GM18517 (cell line): ENCODE measurements around the gene GFRA4.
"Not testable (repeated sequence)": the region's sequence is repeated elsewhere in the genome, so short reads cannot be mapped to it uniquely, and the experiment has no call there.

Experiments used
- ATAC-seq: cut with Tn5 transposase; IDR thresholded peaks from one replicate; pipeline ENCODE4 v1.9.1; 2021; ENCODE audit warnings: mild to moderate bottlenecking, moderate library complexity; ENCODE audit not compliant: unreplicated experiment

GFRA4 gene

DNA sequence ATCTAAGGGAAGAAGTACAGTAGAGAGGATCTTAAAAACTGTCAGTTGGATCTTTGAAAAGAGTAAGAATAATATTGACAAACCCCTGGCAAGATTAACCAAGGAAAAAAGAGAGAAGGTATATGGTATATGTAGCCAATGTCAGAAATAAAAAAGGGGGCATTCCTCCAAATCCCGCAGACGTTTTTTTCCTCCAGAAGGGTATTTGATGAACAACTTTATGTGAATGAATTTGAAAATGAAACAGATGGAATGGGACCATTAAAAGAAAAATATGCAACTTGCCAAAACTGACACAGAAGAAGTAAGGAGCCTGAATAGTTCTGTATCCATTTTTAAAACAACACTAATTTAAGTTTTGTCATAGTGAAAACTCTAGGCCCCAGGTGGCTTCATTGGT lies 35.7 kb downstream of the GFRA4 start:
- no peak for ATAC-seq

DNA sequence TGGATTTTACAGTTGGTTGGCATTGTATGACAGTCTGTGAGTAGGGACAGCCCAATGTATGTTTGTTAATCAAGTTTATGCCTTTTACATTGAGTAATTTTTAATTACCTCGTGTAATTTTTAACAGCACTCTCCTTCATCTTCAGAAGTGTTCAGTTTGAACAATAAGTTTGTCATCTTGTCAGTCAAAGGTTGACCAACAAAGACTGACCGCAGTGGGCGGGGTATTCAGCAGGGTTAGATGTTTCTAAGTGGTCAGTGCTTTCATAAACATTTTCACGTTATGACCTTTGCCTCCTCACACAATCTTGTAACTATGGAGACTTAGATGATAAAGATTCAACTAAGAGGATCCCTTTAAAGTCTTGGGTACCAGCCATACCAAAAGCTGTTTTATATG lies 40.8 kb downstream of the GFRA4 start:
- no peak for ATAC-seq

DNA sequence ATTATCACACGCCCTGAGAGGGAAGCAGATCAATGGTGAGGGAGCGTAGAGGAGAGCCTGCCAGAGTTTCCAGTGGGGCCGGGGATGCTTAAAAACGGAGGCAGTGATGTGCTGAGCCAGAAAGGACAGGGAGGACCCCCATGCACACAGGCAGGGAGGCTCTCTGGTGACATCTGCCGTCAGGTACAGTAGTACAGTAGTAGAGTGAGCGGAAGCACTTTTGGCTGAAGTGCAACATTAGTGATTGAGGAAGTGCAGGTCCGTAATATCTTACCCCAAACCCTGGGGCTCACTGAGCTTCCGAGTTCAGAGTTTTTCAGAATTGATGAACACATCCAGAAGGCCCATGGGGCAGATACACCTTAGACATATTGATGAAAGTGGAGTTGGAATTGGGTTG lies 42.1 kb downstream of the GFRA4 start:
- no peak for ATAC-seq

DNA sequence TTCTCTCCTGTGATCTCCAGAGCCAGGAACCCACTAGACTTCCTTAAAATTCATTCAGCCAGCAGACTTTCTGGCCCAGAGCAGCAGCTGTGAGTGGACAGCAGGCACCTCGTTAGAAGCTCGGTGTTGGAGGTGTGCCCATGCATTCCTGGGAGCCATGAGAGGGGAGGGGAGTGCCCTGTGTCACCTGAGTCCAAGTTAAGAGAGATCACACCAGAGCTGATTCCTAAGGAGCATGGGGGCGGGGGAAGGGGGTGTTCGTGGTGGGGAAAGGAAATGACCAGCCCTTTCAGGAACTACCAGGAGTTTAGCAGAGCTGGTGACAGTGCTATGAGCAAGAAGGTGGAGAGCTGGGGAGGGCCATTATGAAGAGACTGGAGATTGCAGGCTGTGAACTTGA lies 46.9 kb downstream of the GFRA4 start:
- no peak for ATAC-seq

DNA sequence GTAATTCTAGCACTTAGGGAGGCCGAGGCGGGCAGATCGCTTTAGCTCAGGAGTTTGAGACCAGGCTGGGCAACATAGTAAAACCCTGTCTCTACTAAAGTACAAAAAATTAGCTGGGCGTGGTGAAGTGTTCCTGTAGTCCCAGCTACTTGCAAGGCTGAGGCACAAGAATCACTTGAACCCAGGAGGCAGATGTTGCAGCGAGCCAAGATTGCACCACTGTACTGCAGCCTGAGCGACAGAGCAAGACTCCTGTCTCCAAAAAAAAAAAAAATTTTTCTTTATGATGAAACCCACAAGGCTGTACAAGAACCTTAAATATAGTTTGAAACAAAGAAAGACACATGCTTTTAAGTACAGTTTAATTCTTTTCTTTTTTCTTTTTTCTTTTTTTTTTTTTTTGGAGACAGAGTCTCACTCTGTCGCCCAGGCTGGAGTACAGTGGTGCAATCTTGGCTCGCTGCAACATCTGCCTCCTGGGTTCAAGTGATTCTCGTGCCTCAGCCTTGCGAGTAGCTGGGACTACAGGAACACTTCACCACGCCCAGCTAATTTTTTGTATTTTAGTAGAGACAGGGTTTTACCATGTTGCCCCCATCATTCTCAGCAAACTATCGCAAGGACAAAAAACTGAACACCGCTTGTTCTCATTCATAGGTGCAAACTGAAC lies 47.9 kb downstream of the GFRA4 start:
- not testable (repeated sequence) for ATAC-seq

DNA sequence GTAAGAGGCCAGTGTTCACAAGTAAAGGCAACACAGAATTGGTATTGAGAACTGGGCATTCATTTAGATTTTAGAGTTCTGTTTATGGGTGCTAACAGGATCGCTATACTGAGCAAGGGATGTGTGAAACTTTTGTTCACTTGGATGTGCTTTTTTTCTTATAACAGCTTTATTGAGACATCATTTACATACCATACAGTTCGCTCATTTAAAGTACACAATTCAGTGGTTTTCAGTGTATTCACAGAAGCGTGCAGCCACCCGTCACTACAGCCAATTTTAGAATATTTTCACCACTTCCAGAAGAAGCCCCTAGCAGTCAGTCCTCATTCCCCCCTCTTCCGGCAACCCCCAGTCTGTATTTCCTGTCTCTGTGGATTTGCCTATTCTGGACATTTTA lies 48.7 kb downstream of the GFRA4 start:
- ATAC-seq = no peak

DNA sequence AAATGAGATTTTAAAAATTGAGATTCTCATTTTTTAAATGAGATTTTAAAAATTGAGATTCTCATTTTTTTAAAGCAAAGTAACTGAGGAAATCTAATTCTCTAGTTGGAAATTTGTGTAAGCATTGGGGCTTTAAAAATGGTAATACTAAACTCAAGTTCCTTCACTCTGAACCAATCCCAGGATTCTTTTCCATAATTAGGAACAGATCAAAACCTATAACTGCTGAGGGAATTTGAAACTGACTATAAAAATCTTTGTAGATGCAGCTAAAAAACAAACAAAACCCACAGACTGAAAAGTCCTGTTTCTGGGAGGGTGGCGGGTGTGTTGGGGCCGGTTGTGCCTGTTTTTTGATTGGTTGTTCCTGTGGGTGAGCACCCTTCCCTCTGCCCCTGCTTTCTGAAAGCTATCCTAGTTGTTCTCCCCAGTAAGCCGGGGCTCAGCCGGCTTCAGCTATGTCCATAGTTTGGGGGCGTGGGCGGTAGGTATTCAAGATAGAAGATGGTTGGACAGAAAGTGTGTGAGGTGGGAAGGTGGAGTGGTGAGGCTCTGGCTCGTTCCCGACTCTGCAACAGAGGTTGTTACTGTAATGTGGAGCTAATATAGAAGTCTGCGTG lies 49.3 kb downstream of the GFRA4 start:
- no peak for ATAC-seq

DNA sequence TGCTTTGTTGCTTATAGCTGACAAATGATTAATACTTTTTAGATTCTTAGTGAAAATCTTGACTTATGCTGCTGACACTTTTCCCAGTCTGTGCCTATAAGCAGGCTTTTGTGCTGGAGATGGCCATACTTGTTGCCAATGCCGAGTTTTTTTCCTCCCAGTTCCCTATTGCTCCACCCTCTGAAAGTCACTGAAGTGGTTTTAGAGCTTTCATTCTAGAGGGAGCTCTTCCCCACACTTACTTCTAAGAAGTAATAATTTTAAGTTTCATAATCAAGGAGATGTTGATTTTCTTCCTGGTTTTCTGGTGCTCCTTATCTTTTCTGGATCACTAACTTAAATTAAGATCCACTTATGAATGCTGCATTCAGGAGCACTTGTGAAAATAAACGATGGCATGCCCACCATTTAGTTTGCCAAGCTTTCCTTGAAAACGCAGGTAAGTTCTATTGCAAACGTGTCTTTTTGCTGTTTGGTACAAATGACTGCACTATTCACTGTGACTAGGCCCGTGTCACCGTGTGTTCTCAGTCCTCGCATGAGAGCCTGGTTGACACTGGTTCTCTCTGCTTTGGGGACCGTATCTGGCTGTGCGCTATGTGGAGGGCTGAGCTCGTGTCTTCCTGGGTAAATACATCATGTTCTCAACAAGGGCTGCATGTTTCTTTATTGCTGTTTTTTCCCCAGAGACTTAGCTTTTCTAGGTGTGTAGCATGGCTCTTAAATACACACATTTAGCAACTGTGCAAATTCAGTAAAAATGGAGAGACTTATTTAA lies 50.2 kb downstream of the GFRA4 start:
- ATAC-seq = no peak

DNA sequence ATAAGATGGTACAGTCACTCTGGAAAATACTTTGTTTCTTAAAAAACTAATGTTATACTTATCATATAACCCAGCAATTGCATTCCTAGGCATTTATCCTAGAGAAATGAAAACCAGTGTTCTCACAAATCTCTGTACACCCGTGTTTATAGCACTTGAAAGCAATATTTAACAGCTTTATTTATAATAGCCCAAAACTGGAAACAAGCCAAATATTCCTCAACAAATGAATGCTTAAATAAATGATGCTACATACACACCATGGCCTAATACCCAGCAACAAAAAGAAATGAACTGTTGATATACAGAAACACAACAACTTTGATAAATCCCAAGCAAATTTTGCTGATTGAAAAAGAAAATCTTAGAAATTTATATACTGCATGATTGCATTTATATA lies 51.3 kb downstream of the GFRA4 start:
- ATAC-seq = no peak
